Gastroesophageal sphincter (tissue), 4 donors: Measurements from ENCODE around the gene TAF15. TPM values are rescaled to one million over a fixed set of nuclear protein-coding genes. Genes with fewer than 3 reads are reported as not detected.

Experiments used
- ATAC-seq: fragments of 150-250 bp; one replicate; pipeline ENCODE4 v1.9.1; 2016; ENCODE audit warnings: mild to moderate bottlenecking, moderate library complexity
- H3K27ac ChIP-seq, 4 donors: fragments of 200-600 bp; sonication (generic) in 3 of 4; 1 replicate in 3 of 4; 2 replicates in 1 of 4; pipeline ENCODE4 v1.5.1; 2016 to 2019
- H3K27me3 ChIP-seq: fragments of 200-600 bp; sonication (generic); one replicate; pipeline ENCODE4 v1.5.1; 2019
- H3K36me3 ChIP-seq, 2 donors: fragments of 200-600 bp; sonication (generic); one replicate each; pipeline ENCODE4 v1.5.1; 2019; ENCODE audit warnings: control low read depth in 1 of 2
- H3K4me1 ChIP-seq, 3 donors: fragments of 200-600 bp; sonication (generic); 1 replicate in 2 of 3; 2 replicates in 1 of 3; pipeline ENCODE4 v1.5.1; 2016 to 2019; ENCODE audit warnings: control low read depth in 2 of 3
- H3K4me3 ChIP-seq, 2 donors: fragments of 200-600 bp; sonication (generic); one replicate each; pipeline ENCODE4 v1.5.1; 2019; ENCODE audit warnings: mild to moderate bottlenecking in 1 of 2, moderate library complexity in 1 of 2
- H3K9me3 ChIP-seq, 3 donors: fragments of 200-600 bp; sonication (generic); one replicate each; pipeline ENCODE4 v1.5.1; 2017 to 2019; ENCODE audit warnings: control low read depth in 2 of 3
- CTCF ChIP-seq, 4 experiments: fragments of 200-600 bp in 2 of 4; fragments of 450-650 bp in 2 of 4; sonication (generic) in 1 of 4; IDR thresholded peaks; one replicate each; pipeline ENCODE4 v1.5.1; 2017 to 2019; ENCODE audit warnings: antibody characterized with exemption in 4 of 4, mild to moderate bottlenecking in 2 of 4, moderate library complexity in 2 of 4
- EP300 ChIP-seq: sonication (generic); formaldehyde crosslinking; IDR thresholded peaks from one replicate; pipeline ENCODE4 v1.6.1; 2017; ENCODE audit warnings: antibody characterized with exemption, mild to moderate bottlenecking
- POLR2A ChIP-seq, 2 donors: fragments of 450-650 bp; IDR thresholded peaks; one replicate each; pipeline ENCODE4 v1.6.1; 2017; ENCODE audit warnings: antibody characterized with exemption in 2 of 2, mild to moderate bottlenecking in 2 of 2, moderate library complexity in 1 of 2
- POLR2AphosphoS5 ChIP-seq: sonication (generic); formaldehyde crosslinking; IDR thresholded peaks from one replicate; pipeline ENCODE4 v1.6.1; 2017; ENCODE audit warnings: antibody characterized with exemption
- WGBS, 2 donors: methylation state at CpG; one replicate each; pipeline ENCODE4 v1.1.5; 2018; ENCODE audit warnings: low coverage in 1 of 2; 5-methylcytosine and 5-hydroxymethylcytosine counted together
- total RNA-seq, 4 donors: library from RNA; depleted of rRNA; stranded (reverse); fragments of >200 nt; gene quantifications; one replicate each; pipeline ENCODE4 v1.1.0, GENCODE V29; 2016

TAF15 gene
- total RNA-seq, 4 donors from 2014 or later: 58.2 to 144 (median 109) TPM

GRCh38 chr17:35768797-35769196 is 40.5 kb upstream of the TAF15 start:
- Histone ChIP-seq H3K9me3 (no peaks in the 10 kb centered on the region), H3K27ac (no peak overlapping the region), H3K4me3 (no peak overlapping the region), H3K4me1 (peaks cover 3 to 61% (median 23%) of the 10 kb centered on the region in 3 donors), H3K27me3 (no peaks in the 10 kb centered on the region), H3K36me3 (no peaks in the 10 kb centered on the region)
- no peak for ATAC-seq
- no peak for TF ChIP-seq POLR2A (IDR thresholded peaks at IDR 0.05)
- no peak for TF ChIP-seq CTCF (IDR thresholded peaks at IDR 0.05)
- TF ChIP-seq EP300: no peak
- TF ChIP-seq POLR2AphosphoS5: no peak
- WGBS, 2 donors: 95 to 100% methylated on average over 1 to 2 of the region's 2 CpGs

GRCh38 chr17:35769895-35770486 is 39.3 kb upstream of the TAF15 start:
- 91 to 92% methylated on average over 4 of the region's 48 CpGs for WGBS, 2 donors
- Histone ChIP-seq H3K36me3 (no peaks in the 10 kb centered on the region), H3K9me3 (no peaks in the 10 kb centered on the region), H3K27ac (no peak overlapping the region), H3K27me3 (no peaks in the 10 kb centered on the region), H3K4me1 (peaks cover 3 to 61% (median 18%) of the 10 kb centered on the region in 3 donors), H3K4me3 (no peak overlapping the region)
- ATAC-seq: no peak
- TF ChIP-seq EP300: no peak
- TF ChIP-seq CTCF (IDR thresholded peaks at IDR 0.05): peak in 1 of 4 experiments; percentile 7

- Histone ChIP-seq H3K36me3 (peaks cover 0 to 9% of the 10 kb centered on the region in 2 donors), H3K27me3 (no peaks in the 10 kb centered on the region), H3K4me3 (no peak overlapping the region), H3K9me3 (no peaks in the 10 kb centered on the region), H3K4me1 (peaks cover 3 to 63% (median 12%) of the 10 kb centered on the region in 3 donors), H3K27ac (peak overlapping the region; percentile 88 to 92 (median 90))
- WGBS, 2 donors: no CpG with 5 or more reads among the region's 20 CpGs
- no peak for ATAC-seq
- TF ChIP-seq CTCF (IDR thresholded peaks at IDR 0.05) (no peak), POLR2AphosphoS5 (no peak), EP300 (no peak), POLR2A (IDR thresholded peaks at IDR 0.05) (no peak)
These were observed 36.2 kb upstream of the TAF15 start for GRCh38 chr17:35773129-35773528.

- peaks cover 0 to 9% of the 10 kb centered on the region in 2 donors for H3K36me3 ChIP-seq
- WGBS, 2 donors: 40 to 47% methylated on average over 2 of the region's 10 CpGs
- TF ChIP-seq POLR2AphosphoS5: no peak
- TF ChIP-seq CTCF (IDR thresholded peaks at IDR 0.05): no peak
- no peaks in the 10 kb centered on the region for H3K27me3 ChIP-seq
- H3K27ac ChIP-seq: peak overlapping the region; percentile 88 to 92 (median 90)
- peak; percentile 1 for ATAC-seq
- H3K4me1 ChIP-seq: peaks cover 3 to 71% (median 12%) of the 10 kb centered on the region in 3 donors
- H3K4me3 ChIP-seq: no peak overlapping the region
- H3K9me3 ChIP-seq: no peaks in the 10 kb centered on the region
These were observed 35.4 kb upstream of the TAF15 start for GRCh38 chr17:35773679-35774425.

GRCh38 chr17:35774499-35774898 is 34.8 kb upstream of the TAF15 start:
- peaks cover 3 to 74% (median 12%) of the 10 kb centered on the region in 3 donors for H3K4me1 ChIP-seq

More at GRCh38 chr17:35774499-35774898, 34.8 kb upstream of the TAF15 start:
- ATAC-seq: peak; percentile 83
- H3K4me3 ChIP-seq: peak overlapping the region; percentile 8 to 37
- peaks cover 0 to 9% of the 10 kb centered on the region in 2 donors for H3K36me3 ChIP-seq
- no peaks in the 10 kb centered on the region for H3K9me3 ChIP-seq
- H3K27ac ChIP-seq: peak overlapping the region; percentile 88 to 92 (median 90)
- TF ChIP-seq POLR2A (IDR thresholded peaks at IDR 0.05) (peak; percentile 18 to 31), POLR2AphosphoS5 (peak; percentile 78), EP300 (no peak), CTCF (IDR thresholded peaks at IDR 0.05) (no peak)
- 20% methylated on average over 1 of the region's 5 CpGs; no CpG with 5 or more reads in 1 of the 2 donors for WGBS, 2 donors
- no peaks in the 10 kb centered on the region for H3K27me3 ChIP-seq
